ENCODE data around the gene CDK15.

GRCh38 chr2:201847481-201847880, 41.1 kb downstream of the CDK15 start:
- TF ChIP-seq POLR2AphosphoS5 (IDR thresholded peaks at IDR 0.05) (no peak), CTCF (IDR thresholded peaks at IDR 0.05) (no peak), POLR2A (IDR thresholded peaks at IDR 0.05) (no peak)

Data from prostate gland (tissue), 2 donors.